T-helper 22 cell (primary cell): ENCODE results near the gene GDPD1.
"Not testable (repeated sequence)": the region's sequence is repeated elsewhere in the genome, so short reads cannot be mapped to it uniquely, and the experiment has no call there.

Experiments used
- DNase-seq: peaks from one replicate; pipeline ENCODE4 v3.0.0-alpha.2; 2020; ENCODE audit warnings: low read depth

Gene GDPD1

GRCh38 chr17:59220328-59221158 is at the start of gene GDPD1:
GDPD1 (plus strand) TSS chr17:59220511; CDS start chr17:59220610, 99 bp downstream.
- peak; percentile 93 for DNase-seq

GRCh38 chr17:59172436-59173004 is 47.8 kb upstream of the GDPD1 start:
- DNase-seq, result no peak

GRCh38 chr17:59174671-59175070 is 45.6 kb upstream of the GDPD1 start:
- DNase-seq, result no peak

- no peak for DNase-seq
These were observed 45.2 kb upstream of the GDPD1 start for GRCh38 chr17:59175076-59175475.

GRCh38 chr17:59178266-59178985 is 41.9 kb upstream of the GDPD1 start:
- no peak for DNase-seq

- DNase-seq, result not testable (repeated sequence)
These were observed 40.7 kb upstream of the GDPD1 start for GRCh38 chr17:59179601-59180000.

GRCh38 chr17:59180626-59181025 is 39.7 kb upstream of the GDPD1 start:
- no peak for DNase-seq

- no peak for DNase-seq
These were observed 38.8 kb upstream of the GDPD1 start for GRCh38 chr17:59181481-59181880.

- no peak for DNase-seq
These were observed 34.3 kb upstream of the GDPD1 start for GRCh38 chr17:59185997-59186396.

- no peak for DNase-seq
These were observed 33.5 kb upstream of the GDPD1 start for GRCh38 chr17:59186850-59187249.

GRCh38 chr17:59190806-59191205 is 29.5 kb upstream of the GDPD1 start:
- DNase-seq, result no peak

GRCh38 chr17:59193336-59193862 is 26.9 kb upstream of the GDPD1 start:
- DNase-seq, result no peak

GRCh38 chr17:59199398-59199797 is 20.9 kb upstream of the GDPD1 start:
- no peak for DNase-seq

- DNase-seq, result no peak
These were observed 18.0 kb upstream of the GDPD1 start for GRCh38 chr17:59202320-59202719.

- no peak for DNase-seq
These were observed 941 bp upstream of the GDPD1 start for GRCh38 chr17:59219370-59219769.

- no peak for DNase-seq
These were observed 351 bp upstream of the GDPD1 start for GRCh38 chr17:59219992-59220327.

GRCh38 chr17:59221159-59221847 is 992 bp downstream of the GDPD1 start:
- no peak for DNase-seq

- no peak for DNase-seq
These were observed 3.5 kb downstream of the GDPD1 start for GRCh38 chr17:59223813-59224212.

- DNase-seq, result not testable (repeated sequence)
These were observed 8.3 kb downstream of the GDPD1 start for GRCh38 chr17:59228588-59228987.

- no peak for DNase-seq
These were observed 10.5 kb downstream of the GDPD1 start for GRCh38 chr17:59230764-59231163.

GRCh38 chr17:59234631-59235030 is 14.3 kb downstream of the GDPD1 start:
- no peak for DNase-seq

- DNase-seq, result no peak
These were observed 18.6 kb downstream of the GDPD1 start for GRCh38 chr17:59238906-59239305.
